Hematopoietic multipotent progenitor cell treated with erythropoietin and hydrocortisone succinate and interleukin-3 and kit ligand, for 17 days (in vitro differentiated cells): ENCODE measurements around the gene DMD.

ENCODE experiments used
- DNase-seq: peaks from one replicate; pipeline ENCODE4 v3.0.0-alpha.2; 2015; ENCODE audit warnings: low spot score

DMD gene

DNA sequence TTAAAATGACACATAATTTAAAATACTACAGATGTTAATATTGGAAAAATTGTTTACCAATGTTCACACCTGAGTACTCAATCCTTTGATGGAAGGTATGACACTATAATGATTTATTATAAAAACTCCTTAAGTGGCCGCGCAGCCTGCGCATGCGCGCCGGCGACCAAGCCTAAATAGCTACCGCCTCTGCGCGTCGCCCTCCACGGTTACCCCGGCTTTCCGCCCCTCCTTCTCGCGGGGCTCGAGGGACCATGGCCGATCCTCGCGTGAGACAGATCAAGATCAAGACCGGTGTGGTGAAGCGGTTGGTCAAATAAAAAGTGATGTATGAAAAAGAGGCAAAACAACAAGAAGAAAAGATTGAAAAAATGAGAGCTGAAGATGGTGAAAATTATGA, 170.2 kb downstream of the DMD start:
- no peak for DNase-seq

GRCh38 chrX:33032700-33033099, 178.6 kb downstream of the DMD start:
- no peak for DNase-seq

DNA sequence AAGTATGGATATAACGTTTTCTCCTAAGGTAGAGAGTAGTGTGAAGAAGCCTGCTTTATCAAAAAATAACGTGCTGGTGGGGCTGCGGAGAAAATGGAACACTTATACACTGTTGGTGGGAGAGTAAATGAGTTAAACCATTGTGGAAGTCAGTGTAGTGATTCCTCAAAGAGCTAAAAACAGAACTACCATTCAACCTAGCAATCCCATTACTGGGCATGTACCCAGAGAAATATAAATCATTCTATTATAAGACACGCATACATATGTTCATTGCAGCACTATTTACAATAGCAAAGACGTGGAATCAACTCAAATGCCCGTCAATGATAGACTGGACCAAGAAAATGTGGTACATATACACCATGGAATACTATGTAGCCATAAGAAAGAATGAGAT, 196.4 kb downstream of the DMD start:
- no peak for DNase-seq

DNA sequence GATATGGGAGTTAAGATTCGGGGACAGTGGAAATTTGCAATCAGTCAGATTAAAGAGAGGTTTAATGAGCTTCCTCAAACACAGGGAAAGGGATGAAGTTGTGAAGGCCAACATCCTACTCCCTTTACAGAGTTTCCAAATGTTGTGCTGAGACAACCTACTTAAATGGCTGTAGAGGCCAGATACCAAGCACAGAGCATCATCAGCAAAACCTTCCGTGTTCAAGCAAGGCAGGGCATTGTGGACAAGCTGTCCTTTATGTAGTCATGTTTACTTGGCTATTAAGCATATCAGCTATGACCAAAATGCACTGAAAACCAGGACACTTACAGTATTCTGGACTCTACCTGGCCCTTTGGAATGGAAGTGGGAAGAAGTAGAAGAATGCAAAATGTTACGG, 197.3 kb downstream of the DMD start:
- no peak for DNase-seq

GRCh38 chrX:33001107-33001506, 210.2 kb downstream of the DMD start:
- no peak for DNase-seq

GRCh38 chrX:32998776-32999175, 212.6 kb downstream of the DMD start:
- DNase-seq: no peak

GRCh38 chrX:32995427-32995826, 215.9 kb downstream of the DMD start:
- DNase-seq: no peak

DNA sequence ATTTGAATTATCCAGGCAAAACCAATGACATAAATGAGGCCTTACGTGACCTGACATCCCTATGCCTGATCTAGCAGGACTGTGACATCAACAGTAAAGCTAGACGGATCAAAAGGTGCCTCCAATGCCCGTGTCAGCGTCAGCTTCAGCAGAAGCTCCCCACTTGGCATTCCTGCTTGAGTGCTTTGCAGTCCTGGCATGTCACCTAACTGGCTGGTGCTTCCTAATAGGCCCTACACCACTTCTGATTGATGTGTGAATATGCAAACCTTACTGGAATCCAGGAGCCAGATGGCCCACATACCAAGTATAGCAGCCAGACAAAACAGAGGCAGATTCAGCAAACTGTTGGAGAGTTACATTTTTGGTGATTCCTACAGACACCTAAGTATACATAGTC, 224.2 kb downstream of the DMD start:
- DNase-seq: no peak

DNA sequence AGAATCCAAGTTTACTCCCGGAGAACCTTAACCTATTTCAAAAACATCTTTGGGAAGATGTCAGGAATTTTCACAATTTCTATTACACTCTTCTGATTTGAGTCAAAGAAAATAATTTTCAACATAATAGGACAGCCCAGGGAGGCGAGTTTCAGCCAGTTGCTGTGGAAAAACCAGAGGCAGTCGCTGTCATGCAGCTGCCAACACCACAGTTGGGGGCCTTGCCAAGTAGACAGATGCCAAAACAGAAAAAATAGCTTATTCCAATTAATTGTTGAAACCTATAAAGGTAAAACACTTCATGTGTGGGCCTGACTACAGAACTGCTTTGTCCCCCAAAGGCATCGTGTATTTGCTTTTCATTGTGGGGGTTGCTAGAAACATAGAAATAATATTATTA, 225.8 kb downstream of the DMD start:
- no peak for DNase-seq

GRCh38 chrX:32966821-32967355, 244.5 kb downstream of the DMD start:
- DNase-seq: no peak

GRCh38 chrX:32954125-32954524, 257.2 kb downstream of the DMD start:
- no peak for DNase-seq

DNA sequence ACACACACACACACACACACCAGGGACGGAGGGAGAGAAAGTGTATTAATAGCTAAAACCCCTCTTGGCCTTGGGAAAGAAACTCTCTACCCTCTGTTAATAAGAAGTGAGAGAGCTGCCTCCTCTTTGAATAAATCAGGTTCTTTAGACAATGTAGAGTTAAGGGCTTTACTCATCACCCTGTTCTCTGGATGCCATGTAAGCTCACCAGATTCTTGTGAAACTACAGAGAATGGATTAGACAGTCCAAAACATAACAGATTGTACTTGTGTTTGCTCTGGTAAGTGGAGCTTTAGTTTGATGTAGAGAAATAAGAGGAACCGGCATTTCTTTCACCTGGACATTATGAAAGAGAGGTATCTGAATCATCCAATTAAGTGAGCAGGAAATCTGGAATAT, 263.2 kb downstream of the DMD start:
- no peak for DNase-seq

GRCh38 chrX:32937043-32937442, 274.3 kb downstream of the DMD start:
- DNase-seq: no peak

DNA sequence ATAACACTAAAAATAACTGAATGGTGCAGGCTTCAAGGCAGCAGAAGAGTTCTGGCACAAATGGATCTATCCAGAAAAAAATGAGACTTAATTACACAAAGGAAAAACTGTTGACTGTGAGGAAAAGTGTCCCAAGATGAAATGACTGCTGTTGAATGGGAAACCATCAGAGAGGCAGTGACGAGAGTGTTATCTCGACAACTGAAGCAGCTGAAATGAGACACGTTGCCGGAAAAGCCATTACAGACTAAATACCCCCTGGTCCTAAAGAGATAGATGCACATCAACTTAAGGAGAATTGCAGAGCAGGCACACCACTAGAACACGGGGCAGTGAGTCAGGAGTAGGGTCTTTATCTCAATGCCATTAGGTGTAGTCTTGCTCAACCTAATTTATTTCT, 277.8 kb downstream of the DMD start:
- no peak for DNase-seq

- DNase-seq: no peak
Observed at GRCh38 chrX:32929040-32929439, 282.3 kb downstream of the DMD start.

DNA sequence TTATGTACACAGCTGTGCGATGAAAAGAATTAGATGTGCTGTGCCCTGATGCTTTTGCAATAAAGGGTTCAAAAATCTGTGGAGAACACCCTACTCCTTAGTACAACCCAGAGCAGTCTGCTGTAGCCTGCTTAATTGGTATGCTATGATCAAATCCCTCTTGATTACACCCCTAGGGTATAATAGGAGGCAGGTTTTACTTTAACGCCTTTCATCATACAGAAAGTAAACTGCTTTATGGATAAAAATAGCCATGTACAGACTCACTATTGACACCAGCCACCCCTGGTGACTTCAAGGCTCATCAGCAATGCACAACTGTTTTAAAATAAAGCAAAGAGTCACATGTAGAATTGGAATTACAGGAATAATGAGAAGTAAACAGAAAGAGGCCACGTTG, 315.3 kb downstream of the DMD start:
- no peak for DNase-seq

DNA sequence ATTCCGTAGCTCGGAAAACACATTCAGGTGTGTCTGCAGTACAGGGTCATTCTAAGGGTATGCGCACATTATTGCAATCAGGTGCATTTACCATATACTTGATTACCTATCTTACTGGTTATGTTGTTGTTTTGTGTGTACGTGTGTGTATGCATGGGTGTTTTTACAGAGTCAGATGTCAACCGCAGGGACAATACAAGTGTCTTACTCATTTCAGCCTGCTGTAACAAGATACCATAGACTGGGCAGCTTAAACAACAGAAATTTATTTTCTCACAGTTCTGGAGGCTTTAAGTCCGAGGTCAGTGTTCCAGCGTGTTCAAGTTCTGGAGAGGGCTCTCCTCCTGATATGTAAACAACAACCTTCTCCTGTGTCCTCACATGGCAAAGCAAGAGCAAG, 316.7 kb downstream of the DMD start:
- DNase-seq: no peak

- DNase-seq: no peak
Observed at GRCh38 chrX:32893751-32894150, 317.6 kb downstream of the DMD start.

- DNase-seq: no peak
Observed at GRCh38 chrX:32877592-32877991, 333.8 kb downstream of the DMD start.

DNA sequence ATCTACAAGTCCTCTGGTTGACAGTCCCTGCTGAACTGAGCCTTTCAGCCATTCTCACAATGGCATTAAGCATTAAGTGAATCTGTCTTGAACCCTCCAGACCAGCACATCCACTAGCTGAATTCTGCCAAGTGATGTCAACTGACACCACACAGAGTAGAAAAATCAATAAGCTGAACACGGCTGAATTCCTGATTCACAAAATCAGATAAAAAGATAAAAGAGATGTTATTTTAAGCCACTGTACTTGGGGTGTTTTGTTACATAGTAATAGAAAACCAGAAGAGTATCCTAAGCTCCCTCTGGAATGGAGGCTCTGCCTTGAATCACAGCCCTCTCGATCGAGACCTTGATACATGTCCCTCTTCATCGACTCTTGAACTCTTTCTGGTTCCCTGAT, 336.5 kb downstream of the DMD start:
- DNase-seq: no peak

- no peak for DNase-seq
Observed at GRCh38 chrX:32873786-32874185, 337.6 kb downstream of the DMD start.

GRCh38 chrX:32871636-32872035, 339.7 kb downstream of the DMD start:
- DNase-seq: no peak

- DNase-seq: no peak
Observed at GRCh38 chrX:32868524-32868895, 342.8 kb downstream of the DMD start.

DNA sequence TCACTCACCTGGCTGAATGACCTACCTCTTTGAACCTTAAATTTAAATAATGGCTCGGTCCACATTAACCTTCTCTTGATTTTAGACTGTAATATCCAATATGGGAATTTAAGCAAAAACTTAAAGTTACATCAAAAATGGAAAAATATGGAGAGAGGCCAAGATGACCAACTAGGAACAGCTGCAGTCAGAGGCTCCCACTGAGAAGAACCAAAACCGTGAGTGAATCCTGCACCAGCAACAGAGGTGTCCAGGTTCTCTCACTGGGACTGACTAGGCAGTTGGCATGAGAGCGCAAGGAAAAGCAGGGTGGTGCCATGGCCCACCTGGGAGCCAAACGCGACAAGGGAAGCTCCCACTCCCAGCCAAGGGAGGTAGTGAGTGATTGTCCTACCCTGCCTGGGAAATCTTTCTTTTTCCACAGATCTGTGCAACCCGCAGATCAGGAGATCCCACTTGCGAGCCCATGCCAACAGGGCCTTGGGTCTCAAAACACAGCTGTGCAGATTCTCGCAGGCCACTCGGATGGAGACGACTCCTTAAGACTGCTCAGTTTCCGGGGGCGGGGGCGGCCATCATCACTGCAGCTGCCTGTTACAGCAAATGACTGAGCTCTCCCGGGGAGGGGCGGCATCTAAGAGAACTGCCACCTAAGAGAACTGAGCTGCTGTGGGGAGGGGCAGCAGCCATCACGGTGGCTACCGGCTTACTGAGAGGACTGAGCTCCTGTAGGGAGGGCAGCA, 343.4 kb downstream of the DMD start:
- DNase-seq: no peak
